RPMI7951 (cell line): ENCODE measurements around the gene P2RX6. TPM values are rescaled to one million over a fixed set of nuclear protein-coding genes. Genes with fewer than 3 reads are reported as not detected.
A peak's percentile ranks its signal among the peaks of the same experiment; 100 is the strongest.

ENCODE experiments used
- DNase-seq: peaks from one replicate; pipeline ENCODE4 v3.0.0-alpha.2; 2012; ENCODE audit warnings: low read depth
- total RNA-seq: library from RNA; depleted of rRNA; stranded (reverse); fragments of >200 nt; shearing (Covaris generic); gene quantifications from 2 replicates; pipeline ENCODE4 v1.2.3, GENCODE V29; 2014

Gene P2RX6
- total RNA-seq, 1 experiment from 2014 or later: 7.8 TPM

- DNase-seq: no peak
Observed at GRCh38 chr22:20979940-20980453, 35.0 kb upstream of the P2RX6 start.

GRCh38 chr22:20980523-20980922 is 34.4 kb upstream of the P2RX6 start:
- DNase-seq: no peak

- DNase-seq: no peak
Observed at GRCh38 chr22:20980938-20981722, 33.8 kb upstream of the P2RX6 start.

- peak; percentile 79 for DNase-seq
Observed at GRCh38 chr22:20981787-20982562, 33.0 kb upstream of the P2RX6 start, which contains the start of gene LZTR1. Gene LZTR1 (plus strand): TSS chr22:20982297. CDS start chr22:20982372, 75 bp downstream.

- DNase-seq: no peak
Observed at GRCh38 chr22:20982563-20982882, 32.4 kb upstream of the P2RX6 start.

- DNase-seq: no peak
Observed at GRCh38 chr22:20983081-20983771, 31.7 kb upstream of the P2RX6 start.

- DNase-seq: no peak
Observed at GRCh38 chr22:20985720-20986119, 29.2 kb upstream of the P2RX6 start.

- DNase-seq: no peak
Observed at GRCh38 chr22:20986365-20986764, 28.6 kb upstream of the P2RX6 start.

GRCh38 chr22:20987375-20987774 is 27.6 kb upstream of the P2RX6 start:
- no peak for DNase-seq

- DNase-seq: no peak
Observed at GRCh38 chr22:20988573-20989322, 26.2 kb upstream of the P2RX6 start.

- peak; percentile 54 for DNase-seq
Observed at GRCh38 chr22:20989323-20990138, 25.4 kb upstream of the P2RX6 start.

- no peak for DNase-seq
Observed at GRCh38 chr22:20990184-20991180, 24.5 kb upstream of the P2RX6 start.

- DNase-seq: no peak
Observed at GRCh38 chr22:20991252-20992055, 23.5 kb upstream of the P2RX6 start.

- DNase-seq: no peak
Observed at GRCh38 chr22:20992056-20992442, 22.9 kb upstream of the P2RX6 start.

GRCh38 chr22:20992456-20993303 is 22.3 kb upstream of the P2RX6 start:
- DNase-seq: no peak

- no peak for DNase-seq
Observed at GRCh38 chr22:20993304-20994127, 21.4 kb upstream of the P2RX6 start.
